Measurements from ENCODE around the gene ZP2. TPM values are rescaled to one million over a fixed set of nuclear protein-coding genes. Genes with fewer than 3 reads are reported as not detected.
"Not testable (repeated sequence)": the region's sequence is repeated elsewhere in the genome, so short reads cannot be mapped to it uniquely, and the experiment has no call there.

Gene ZP2
- total RNA-seq, 1 donor from 2014 or later = not detected

DNA sequence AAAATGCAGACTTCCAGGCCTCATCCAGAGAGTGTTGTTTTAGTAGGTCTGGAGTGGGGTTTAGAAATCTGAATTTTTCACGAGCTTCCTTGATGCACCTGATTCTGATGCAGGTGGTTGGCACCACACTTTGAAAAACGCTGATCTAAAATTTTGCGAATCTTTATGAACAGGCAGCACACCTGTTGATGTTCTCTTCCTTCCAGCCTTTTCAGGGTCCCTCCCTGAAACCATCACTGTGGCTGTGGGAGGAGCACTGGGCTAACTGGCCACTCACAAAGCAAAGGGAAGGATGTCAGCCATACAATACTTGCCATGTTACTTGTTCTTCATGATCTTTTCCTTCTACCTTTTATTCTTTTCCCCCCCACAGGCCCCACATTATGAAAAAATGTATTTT, 38.7 kb downstream of the ZP2 start:
- Histone ChIP-seq H3K27me3 (no peaks in the 10 kb centered on the region), H3K4me1 (peaks cover 0 to 13% of the 10 kb centered on the region in 2 donors), H3K4me3 (no peak overlapping the region), H3K36me3 (peaks cover 66 to 79% of the 10 kb centered on the region in 2 donors), H3K27ac (no peak overlapping the region), H3K9me3 (no peaks in the 10 kb centered on the region)
- TF ChIP-seq, protein P1, sequence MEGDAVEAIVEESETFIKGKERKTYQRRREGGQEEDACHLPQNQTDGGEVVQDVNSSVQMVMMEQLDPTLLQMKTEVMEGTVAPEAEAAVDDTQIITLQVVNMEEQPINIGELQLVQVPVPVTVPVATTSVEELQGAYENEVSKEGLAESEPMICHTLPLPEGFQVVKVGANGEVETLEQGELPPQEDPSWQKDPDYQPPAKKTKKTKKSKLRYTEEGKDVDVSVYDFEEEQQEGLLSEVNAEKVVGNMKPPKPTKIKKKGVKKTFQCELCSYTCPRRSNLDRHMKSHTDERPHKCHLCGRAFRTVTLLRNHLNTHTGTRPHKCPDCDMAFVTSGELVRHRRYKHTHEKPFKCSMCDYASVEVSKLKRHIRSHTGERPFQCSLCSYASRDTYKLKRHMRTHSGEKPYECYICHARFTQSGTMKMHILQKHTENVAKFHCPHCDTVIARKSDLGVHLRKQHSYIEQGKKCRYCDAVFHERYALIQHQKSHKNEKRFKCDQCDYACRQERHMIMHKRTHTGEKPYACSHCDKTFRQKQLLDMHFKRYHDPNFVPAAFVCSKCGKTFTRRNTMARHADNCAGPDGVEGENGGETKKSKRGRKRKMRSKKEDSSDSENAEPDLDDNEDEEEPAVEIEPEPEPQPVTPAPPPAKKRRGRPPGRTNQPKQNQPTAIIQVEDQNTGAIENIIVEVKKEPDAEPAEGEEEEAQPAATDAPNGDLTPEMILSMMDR (IDR thresholded peaks at IDR 0.05) = no peak
- intact Hi-C loops (cut with DNase I) = no loop called here
- DNase-seq (ENCODE audit: low spot score in 2 of 2) = no peak

DNA sequence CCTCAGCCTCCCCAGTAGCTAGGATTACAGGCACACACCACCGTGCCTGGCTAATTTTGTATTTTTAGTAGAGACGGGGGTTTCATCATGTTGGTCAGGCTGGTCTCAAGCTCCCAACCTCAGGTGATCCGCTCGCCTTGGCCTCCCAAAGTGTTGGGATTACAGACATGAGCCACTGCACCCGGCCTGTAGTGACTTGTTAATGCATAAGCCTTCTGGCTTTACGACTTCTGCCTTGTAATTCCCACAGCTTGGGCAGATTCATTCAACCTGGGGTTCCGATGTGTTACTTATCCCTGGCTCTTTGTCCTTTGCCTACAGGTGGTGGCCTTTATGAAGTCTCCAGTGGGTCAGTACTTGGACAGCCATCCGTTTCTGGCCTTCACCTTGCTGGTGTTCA, 41.3 kb downstream of the ZP2 start:
- H3K4me1 ChIP-seq = peaks cover 0 to 21% of the 10 kb centered on the region in 2 donors
- H3K9me3 ChIP-seq; H3K27me3 ChIP-seq; DNase-seq (ENCODE audit: low spot score in 2 of 2); intact Hi-C loops (cut with DNase I); H3K27ac ChIP-seq; H3K4me3 ChIP-seq: not testable (repeated sequence)
- H3K36me3 ChIP-seq = peaks cover 62 to 80% of the 10 kb centered on the region in 2 donors

DNA sequence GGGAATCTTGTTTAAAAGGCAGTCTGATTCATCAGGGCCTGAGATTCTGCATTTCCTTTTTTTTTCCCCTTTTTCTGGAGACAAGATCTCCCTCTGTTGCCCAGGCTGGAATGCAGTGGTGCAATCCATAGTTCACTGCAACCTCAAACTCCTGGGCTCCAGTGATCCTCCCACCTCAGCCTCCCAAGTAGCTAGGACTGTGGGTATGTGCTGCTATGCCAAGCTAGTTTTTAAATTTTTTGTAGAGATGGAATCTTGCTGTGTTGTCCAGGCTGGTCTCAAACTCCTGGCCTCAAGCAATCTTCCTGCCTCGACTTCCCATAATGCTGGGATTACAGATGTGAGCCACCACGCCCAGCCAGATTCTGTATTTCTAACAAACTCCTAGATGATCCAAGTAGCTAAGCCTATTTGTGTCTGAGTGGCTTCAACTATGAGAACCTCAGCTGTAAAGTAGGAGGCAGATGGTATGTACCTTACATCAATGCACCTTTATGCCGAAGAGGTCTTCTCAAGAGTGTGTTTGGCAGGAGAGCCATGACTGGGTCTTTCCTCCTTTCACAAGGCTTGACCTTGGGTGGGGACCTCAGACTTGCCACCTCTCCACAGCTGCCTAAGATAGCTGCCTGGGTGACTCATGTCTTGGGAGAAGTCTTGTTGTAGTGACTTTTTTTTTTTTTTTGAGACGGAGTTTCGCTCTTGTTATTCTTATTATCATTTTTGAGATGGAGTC, 42.0 kb downstream of the ZP2 start:
- H3K36me3 ChIP-seq = peaks cover 61 to 80% of the 10 kb centered on the region in 2 donors
- TF ChIP-seq, protein P1 (IDR thresholded peaks at IDR 0.05) = no peak
- no peak overlapping the region for H3K27ac ChIP-seq
- H3K27me3 ChIP-seq = no peaks in the 10 kb centered on the region
- intact Hi-C loops (cut with DNase I) = loop anchor here (10.0 kb wide), 2 partner anchors 555 to 1025 kb away; no protein-coding TSS in a partner anchor
- no peak overlapping the region for H3K4me3 ChIP-seq
- H3K9me3 ChIP-seq = no peaks in the 10 kb centered on the region
- DNase-seq (ENCODE audit: low spot score in 2 of 2) = no peak
- H3K4me1 ChIP-seq = peaks cover 0 to 23% of the 10 kb centered on the region in 2 donors

DNA sequence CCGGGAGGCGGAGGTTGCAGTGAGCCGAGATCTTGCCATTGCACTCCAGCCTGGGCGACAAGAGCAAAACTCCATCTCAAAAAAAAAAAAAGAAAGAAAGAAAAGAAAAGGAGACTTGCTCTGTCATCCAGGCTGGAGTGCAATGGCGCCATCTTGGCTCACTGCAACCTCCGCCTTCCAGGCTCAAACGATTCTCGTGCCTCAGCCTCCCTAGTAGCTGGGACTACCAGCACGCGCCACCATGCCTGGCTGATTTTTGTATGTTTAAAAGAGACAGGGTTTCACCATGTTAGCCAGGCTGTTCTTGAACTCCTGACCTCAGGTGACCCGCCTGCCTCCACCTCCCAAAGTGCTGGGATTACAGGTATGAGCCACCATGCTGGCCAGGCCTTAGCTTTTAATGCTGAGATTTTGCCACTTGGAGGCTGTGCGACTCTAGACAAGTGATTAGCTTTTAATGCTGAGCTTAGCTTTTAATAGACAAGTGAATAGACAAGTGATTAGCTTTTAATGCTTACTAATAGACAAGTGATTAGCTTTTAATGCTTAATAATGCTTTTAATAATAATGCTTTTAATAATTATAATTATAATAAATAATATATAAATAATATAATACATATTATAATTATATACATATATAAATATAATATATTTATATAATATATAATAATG, 43.3 kb downstream of the ZP2 start:
- H3K4me3 ChIP-seq = no peak overlapping the region
- TF ChIP-seq, protein P1 (IDR thresholded peaks at IDR 0.05) = no peak
- H3K36me3 ChIP-seq = peaks cover 50 to 73% of the 10 kb centered on the region in 2 donors
- no peak overlapping the region for H3K27ac ChIP-seq
- no peak for DNase-seq (ENCODE audit: low spot score in 2 of 2)
- peaks cover 4 to 34% of the 10 kb centered on the region in 2 donors for H3K4me1 ChIP-seq
- H3K27me3 ChIP-seq = no peaks in the 10 kb centered on the region
- H3K9me3 ChIP-seq = no peaks in the 10 kb centered on the region
- intact Hi-C loops (cut with DNase I) = loop anchor here (10.0 kb wide), 2 partner anchors 553 to 1027 kb away; no protein-coding TSS in a partner anchor

DNA sequence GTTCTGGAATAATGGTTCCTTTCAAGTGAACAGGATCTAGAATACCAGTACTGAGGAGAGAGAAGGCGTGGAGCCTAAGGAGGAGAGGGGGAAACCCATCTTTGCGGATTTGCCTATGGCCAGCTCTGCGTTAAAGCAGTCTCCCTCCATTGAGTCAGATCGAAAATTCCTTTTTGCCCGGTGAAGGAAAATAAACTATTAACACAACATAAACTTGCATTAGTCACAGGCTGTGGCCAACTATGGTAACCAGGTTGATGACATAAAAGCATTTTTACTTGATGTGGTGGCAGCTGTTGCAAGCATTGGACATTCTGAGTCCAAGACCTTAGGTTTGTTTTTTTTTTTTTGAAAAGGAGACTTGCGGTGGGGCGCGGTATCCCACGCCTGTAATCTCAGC, 44.0 kb downstream of the ZP2 start:
- no peak for DNase-seq (ENCODE audit: low spot score in 2 of 2)
- peaks cover 43 to 66% of the 10 kb centered on the region in 2 donors for H3K36me3 ChIP-seq
- TF ChIP-seq, protein P1 (IDR thresholded peaks at IDR 0.05) = no peak
- H3K27me3 ChIP-seq = no peaks in the 10 kb centered on the region
- no peak overlapping the region for H3K4me3 ChIP-seq
- peaks cover 4 to 36% of the 10 kb centered on the region in 2 donors for H3K4me1 ChIP-seq
- H3K27ac ChIP-seq = peak overlapping the region; percentile 40 to 50
- intact Hi-C loops (cut with DNase I) = loop anchor here (10.0 kb wide), 2 partner anchors 553 to 1027 kb away; no protein-coding TSS in a partner anchor
- no peaks in the 10 kb centered on the region for H3K9me3 ChIP-seq

DNA sequence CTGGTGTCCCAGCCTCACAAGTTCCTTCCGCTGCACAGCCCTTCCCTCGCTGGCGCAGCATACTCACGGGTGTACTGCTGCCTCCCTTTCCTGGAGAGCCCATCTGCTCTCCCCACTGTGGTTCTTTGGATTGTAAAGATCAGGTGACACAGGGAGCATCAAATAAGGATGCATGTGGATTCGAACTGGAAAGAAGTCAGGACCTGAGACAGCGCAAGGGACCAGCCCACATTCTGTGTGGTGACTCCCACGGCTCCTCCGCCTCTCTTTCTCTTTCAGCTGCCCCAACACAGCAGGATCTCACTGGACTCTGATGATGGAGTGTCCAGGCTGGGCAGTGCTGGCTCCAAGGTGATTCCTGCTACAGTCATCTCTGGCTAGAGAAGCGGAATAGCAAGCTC, 44.8 kb downstream of the ZP2 start:
- TF ChIP-seq, protein P1 (IDR thresholded peaks at IDR 0.05) = no peak
- Histone ChIP-seq H3K4me1 (peaks cover 7 to 39% of the 10 kb centered on the region in 2 donors), H3K27ac (peak overlapping the region; percentile 40 to 50), H3K4me3 (no peak overlapping the region), H3K36me3 (peaks cover 35 to 58% of the 10 kb centered on the region in 2 donors), H3K9me3 (no peaks in the 10 kb centered on the region), H3K27me3 (no peaks in the 10 kb centered on the region)
- no peak for DNase-seq (ENCODE audit: low spot score in 2 of 2)
- intact Hi-C loops (cut with DNase I) = loop anchor here (10.0 kb wide), 2 partner anchors 552 to 1028 kb away; no protein-coding TSS in a partner anchor

All from ascending aorta (tissue), 2 donors.